Panc1 (cell line): Measurements from ENCODE around the gene ZNF672. TPM values are rescaled to one million over a fixed set of nuclear protein-coding genes. Genes with fewer than 3 reads are reported as not detected.
A peak's percentile ranks its signal among the peaks of the same experiment; 100 is the strongest.

ENCODE experiments used
- ATAC-seq: fragments of 200-7000 bp; cut with Tn5 transposase; 2 replicates; pipeline ENCODE4 v1.9.1; 2020; ENCODE audit warnings: mild to moderate bottlenecking, moderate library complexity
- BruUV-seq: library from RNA; stranded (reverse); fragments of 400-500 nt; replicated peaks from 2 replicates; lab custom pipeline; 2021; lab: Mats Ljungman, UMichigan
- CTCF ChIA-PET: fragments of 300-600 bp; sonication (Branson Sonifier 250); formaldehyde crosslinking; loops from one replicate; lab custom pipeline; 2022; ENCODE audit warnings: antibody characterized with exemption; lab: Charles Lee
- POLR2A ChIA-PET: fragments of 300-600 bp; sonication (Branson Sonifier 250); formaldehyde crosslinking; loops from one replicate; lab custom pipeline; 2022; ENCODE audit warnings: antibody characterized with exemption; lab: Charles Lee
- DNase-seq: peaks from one replicate; pipeline ENCODE4 v3.0.0-alpha.2; 2010; ENCODE audit warnings: low read depth, low spot score
- H3K27ac ChIP-seq: 2 replicates; pipeline ENCODE4 v1.5.1; 2011; ENCODE audit warnings: mild to moderate bottlenecking, low read length, inconsistent platforms
- H3K27me3 ChIP-seq: fragments of 200-500 bp; sonication (Bioruptor generic); 2 replicates; pipeline ENCODE4 v1.6.0; 2014; ENCODE audit warnings: low read length, inconsistent platforms; ENCODE audit not compliant: control insufficient read depth, insufficient read depth
- H3K36me3 ChIP-seq: fragments of 200-500 bp; sonication (Bioruptor generic); 2 replicates; pipeline ENCODE4 v1.5.1; 2014; ENCODE audit warnings: inconsistent platforms, mild to moderate bottlenecking, low read length, moderate library complexity; ENCODE audit not compliant: control insufficient read depth, insufficient read depth
- H3K4me1 ChIP-seq: 2 replicates; pipeline ENCODE4 v1.5.1; 2011; ENCODE audit warnings: inconsistent platforms, mild to moderate bottlenecking, low read length, moderate library complexity; ENCODE audit not compliant: control insufficient read depth, insufficient read depth
- H3K4me3 ChIP-seq, 2 experiments: 2 replicates each; pipeline ENCODE4 v1.5.1; 2011 to 2012; ENCODE audit warnings: low read depth in 2 of 2, low read length in 2 of 2, mild to moderate bottlenecking in 2 of 2, inconsistent platforms in 1 of 2, moderate library complexity in 1 of 2
- H3K9me3 ChIP-seq: fragments of 200-500 bp; sonication (Bioruptor generic); 2 replicates; pipeline ENCODE4 v1.5.1; 2014; ENCODE audit warnings: low read depth, mild to moderate bottlenecking, inconsistent platforms, low read length, moderate library complexity; ENCODE audit not compliant: control insufficient read depth, insufficient read depth
- CTCF ChIP-seq: fragments of 450-650 bp; IDR thresholded peaks from 2 replicates; pipeline ENCODE4 v1.5.1; 2017; ENCODE audit warnings: mild to moderate bottlenecking
- POLR2AphosphoS5 ChIP-seq: IDR thresholded peaks from 2 replicates; pipeline ENCODE4 v1.6.1; 2012; ENCODE audit warnings: mild to moderate bottlenecking, low read depth, low read length, moderate library complexity
- REST ChIP-seq, 2 experiments: IDR thresholded peaks; 2 replicates each; pipeline ENCODE4 v1.6.1; 2011 to 2012; ENCODE audit warnings: low read depth in 2 of 2, control low read depth in 1 of 2, low read length in 1 of 2, mild to moderate bottlenecking in 1 of 2, moderate library complexity in 1 of 2; ENCODE audit not compliant: insufficient read depth in 1 of 2
- SIN3A ChIP-seq: IDR thresholded peaks from 2 replicates; pipeline ENCODE4 v1.6.1; 2012; ENCODE audit warnings: low read depth, mild to moderate bottlenecking, low read length, moderate library complexity, borderline replicate concordance; ENCODE audit not compliant: insufficient read depth
- TCF7L2 ChIP-seq: IDR thresholded peaks from 2 replicates; pipeline ENCODE4 v1.6.1; 2011; ENCODE audit warnings: mild to moderate bottlenecking, low read depth, low read length, inconsistent platforms
- in situ Hi-C: cut with HindIII; loops from 2 replicates; pipeline ENCODE4 v1.10.0; 2016; ENCODE audit warnings: low sequenced_read_pairs, low pct_unique_long_range_greater_than_20kb
- intact Hi-C: fragments of 100-400 bp; cut with micrococcal nuclease; formaldehyde crosslinking; loops from one replicate; pipeline ENCODE4 v1.10.0; 2022; ENCODE audit not compliant: unreplicated experiment
- total RNA-seq: library from RNA; stranded (reverse); gene quantifications from one replicate; pipeline ENCODE4 v1.2.1, GENCODE V29; 2021; ENCODE audit not compliant: unreplicated experiment

The ZNF672 gene
- total RNA-seq, 1 experiment from 2014 or later = 36.2 TPM

GRCh38 chr1:248814351-248814750 is 23.7 kb upstream of the ZNF672 start:
- in situ Hi-C loops (no loop called here), intact Hi-C loops (no loop called here)
- Histone ChIP-seq H3K27ac (no peak overlapping the region), H3K27me3 (no peaks in the 10 kb centered on the region), H3K4me1 (no peaks in the 10 kb centered on the region), H3K9me3 (no peaks in the 10 kb centered on the region), H3K4me3 (no peak overlapping the region), H3K36me3 (0 out of 2 replicates have a peak, but pooled peaks cover 3% of the 10 kb centered on the region)
- CTCF ChIA-PET = no interaction called here
- no peak for DNase-seq
- POLR2A ChIA-PET = no interaction called here
- ATAC-seq = no peak
- no TSS peak for BruUV-seq
- TF ChIP-seq SIN3A (no peak), CTCF (no peak), POLR2AphosphoS5 (no peak), TCF7L2 (no peak), REST (IDR thresholded peaks at IDR 0.05; ENCODE audit: insufficient read depth in 1 of 2, low read depth in 2 of 2, low read length in 1 of 2) (no peak)

DNA sequence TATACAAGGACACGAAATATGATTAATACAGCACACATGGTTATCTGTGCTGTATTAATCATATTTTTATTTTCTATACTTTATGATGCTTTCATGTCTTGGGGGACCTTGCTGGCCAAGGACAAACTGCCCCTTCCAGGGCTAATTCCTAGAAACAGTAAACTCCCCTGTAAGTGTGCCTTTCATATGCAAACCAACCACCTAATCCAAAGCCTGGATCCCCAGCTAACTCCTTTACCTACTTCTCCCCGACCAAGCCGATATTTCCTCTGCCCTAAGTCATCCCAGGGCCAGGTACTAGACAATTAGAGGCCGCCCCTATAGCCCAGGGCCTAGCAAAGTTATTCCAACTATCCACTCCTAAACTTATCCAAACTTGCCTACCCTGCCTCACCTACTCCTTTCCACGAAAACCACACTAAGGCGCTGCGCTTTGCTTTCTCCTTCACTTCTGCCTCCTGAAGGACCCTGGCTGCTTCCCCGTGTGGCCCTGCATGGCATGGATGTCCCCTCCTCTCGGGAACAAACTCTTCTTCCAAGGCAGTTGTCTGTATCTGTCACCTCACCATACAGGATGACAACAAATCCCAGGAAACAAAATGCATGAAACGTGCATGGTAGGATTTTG is 22.5 kb upstream of the ZNF672 start:
- ATAC-seq = no peak
- CTCF ChIA-PET = no interaction called here
- intact Hi-C loops = no loop called here
- TF ChIP-seq SIN3A (no peak), CTCF (no peak), TCF7L2 (no peak), REST (IDR thresholded peaks at IDR 0.05; ENCODE audit: insufficient read depth in 1 of 2, low read depth in 2 of 2, low read length in 1 of 2) (no peak), POLR2AphosphoS5 (no peak)
- Histone ChIP-seq H3K4me1 (no peaks in the 10 kb centered on the region), H3K36me3 (0 out of 2 replicates have a peak, but pooled peaks cover 3% of the 10 kb centered on the region), H3K27ac (no peak overlapping the region), H3K4me3 (no peak overlapping the region), H3K27me3 (no peaks in the 10 kb centered on the region), H3K9me3 (no peaks in the 10 kb centered on the region)
- DNase-seq = no peak
- POLR2A ChIA-PET = no interaction called here
- BruUV-seq = TSS peak; percentile 50
- in situ Hi-C loops = no loop called here
